NOMO-1 treated with dmso at 0.1 percent for 144 hours (cell line): Measurements from ENCODE around the gene FGF14.

Experiments
- DNase-seq: peaks from one replicate; lab custom pipeline; 2025; ENCODE audit not compliant: unreplicated experiment; lab: John Stamatoyannopoulos, UW

Gene FGF14

DNA sequence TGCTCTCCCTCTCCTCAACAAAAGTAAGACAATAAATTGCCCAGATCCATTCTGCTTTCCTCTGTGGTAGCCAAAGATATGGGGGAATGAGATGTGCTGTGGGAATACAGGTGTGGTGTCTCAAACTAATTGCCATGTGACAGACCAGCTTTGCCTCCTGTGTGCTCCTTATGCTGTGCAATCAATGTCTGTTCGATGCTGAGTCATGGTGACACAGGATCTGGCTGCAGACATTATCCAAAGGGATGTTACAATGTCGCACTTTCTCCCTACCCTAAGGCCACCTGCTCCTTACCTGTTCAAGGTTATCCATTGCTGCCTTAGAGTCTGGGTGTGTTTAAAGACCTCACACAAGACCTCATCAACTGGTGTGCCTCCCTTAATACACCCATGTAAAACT lies 32.5 kb downstream of the FGF14 start:
- no peak for DNase-seq

DNA sequence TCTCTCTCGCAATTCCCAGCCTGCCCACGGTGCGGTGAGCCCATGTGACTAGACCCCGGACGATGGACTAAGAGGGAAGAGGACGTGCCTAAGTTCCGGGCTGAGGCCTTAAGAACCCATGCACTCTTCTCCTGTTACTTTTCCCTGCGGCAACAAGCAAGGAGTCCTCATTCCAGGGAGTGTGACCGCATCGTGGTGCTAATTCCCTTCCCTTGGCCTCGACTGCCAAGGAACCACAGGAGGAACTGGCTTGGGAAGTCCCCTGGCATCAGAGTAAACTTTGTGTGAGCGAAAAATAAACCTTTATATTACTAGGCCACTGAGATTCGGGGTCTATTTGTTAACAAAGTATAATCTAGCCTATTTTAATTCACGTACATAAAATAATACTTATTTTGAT lies 34.0 kb downstream of the FGF14 start:
- no peak for DNase-seq

GRCh38 chr13:102361113-102361512 lies 40.7 kb downstream of the FGF14 start:
- no peak for DNase-seq

- no peak for DNase-seq
Measured at GRCh38 chr13:102359264-102359663, 42.6 kb downstream of the FGF14 start.

DNA sequence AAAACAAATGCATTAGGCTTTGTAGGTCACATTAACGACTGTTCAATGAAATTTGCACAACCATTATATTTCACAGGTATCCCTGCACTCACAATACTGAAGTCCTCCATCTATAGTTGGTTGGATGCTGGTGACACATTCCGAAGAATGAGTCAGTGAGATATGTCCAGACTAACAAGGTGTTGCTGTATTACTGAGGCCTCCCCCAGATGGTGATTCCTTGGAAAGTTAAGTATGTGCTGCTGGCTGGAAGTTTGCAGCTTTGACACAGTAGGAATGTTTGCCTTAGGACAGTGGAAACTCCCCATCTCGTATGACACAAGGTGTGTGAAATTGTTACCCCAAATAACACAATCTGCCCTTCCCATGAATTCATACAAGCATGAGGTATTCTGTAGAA lies 46.6 kb downstream of the FGF14 start:
- DNase-seq = no peak

DNA sequence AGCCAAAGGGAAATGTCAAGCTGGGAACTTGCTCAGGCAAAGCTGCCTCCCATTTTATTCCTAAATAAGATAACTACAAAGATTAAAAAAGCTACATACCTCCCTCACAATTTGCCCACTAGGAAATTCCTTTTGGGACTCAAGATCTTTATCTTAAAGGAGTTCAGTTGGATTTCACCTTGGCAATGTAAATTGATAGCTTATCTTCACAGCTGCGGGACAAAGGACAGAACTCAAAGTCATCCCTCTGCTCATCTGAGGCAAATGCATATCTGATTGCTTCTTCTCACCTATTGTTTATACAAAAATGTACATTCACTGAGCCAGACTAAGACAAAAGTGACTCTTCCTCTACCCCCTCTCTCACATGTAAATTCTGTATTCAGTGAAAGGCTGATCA lies 47.8 kb downstream of the FGF14 start:
- no peak for DNase-seq

- DNase-seq = no peak
Measured at GRCh38 chr13:102351521-102351920, 50.3 kb downstream of the FGF14 start.

GRCh38 chr13:102347490-102347889 lies 54.4 kb downstream of the FGF14 start:
- DNase-seq = no peak

DNA sequence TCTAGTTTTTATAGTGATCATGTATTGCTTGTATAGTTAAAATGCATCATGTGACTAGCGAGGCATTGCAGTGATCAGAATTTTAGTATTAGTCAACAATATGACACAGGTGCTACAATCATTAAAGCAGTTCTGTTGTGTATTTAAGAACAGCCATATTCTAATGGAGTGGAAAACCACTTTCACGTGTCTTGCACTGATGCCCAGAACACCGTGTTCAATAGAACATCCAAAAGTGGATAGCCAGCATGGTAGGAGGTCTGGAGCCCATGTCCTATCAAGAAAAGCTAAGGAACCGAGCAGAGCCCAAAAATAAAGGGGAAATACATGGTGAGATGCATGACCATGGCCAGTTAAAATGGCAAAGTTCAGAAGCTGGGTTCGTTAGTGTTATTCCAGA lies 55.1 kb downstream of the FGF14 start:
- no peak for DNase-seq

DNA sequence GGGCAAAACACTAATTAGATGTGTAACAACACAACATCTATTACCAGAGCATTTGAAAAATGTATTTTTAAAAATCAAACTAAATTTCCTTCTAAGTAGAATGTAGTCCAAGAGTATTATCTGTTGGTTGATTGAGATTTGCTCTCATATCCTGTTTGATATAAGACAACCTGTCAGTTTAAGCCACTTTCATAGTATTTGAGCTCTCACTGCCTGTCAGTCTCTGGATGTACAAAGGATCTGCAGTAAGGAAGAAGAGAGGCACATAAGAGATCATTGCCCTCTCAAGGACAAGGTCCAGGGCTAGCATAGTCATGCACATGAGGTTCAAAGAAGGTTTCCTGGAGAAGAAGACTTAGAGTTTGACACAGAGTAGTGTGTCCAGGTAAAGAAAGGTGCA lies 57.4 kb downstream of the FGF14 start:
- DNase-seq = no peak

DNA sequence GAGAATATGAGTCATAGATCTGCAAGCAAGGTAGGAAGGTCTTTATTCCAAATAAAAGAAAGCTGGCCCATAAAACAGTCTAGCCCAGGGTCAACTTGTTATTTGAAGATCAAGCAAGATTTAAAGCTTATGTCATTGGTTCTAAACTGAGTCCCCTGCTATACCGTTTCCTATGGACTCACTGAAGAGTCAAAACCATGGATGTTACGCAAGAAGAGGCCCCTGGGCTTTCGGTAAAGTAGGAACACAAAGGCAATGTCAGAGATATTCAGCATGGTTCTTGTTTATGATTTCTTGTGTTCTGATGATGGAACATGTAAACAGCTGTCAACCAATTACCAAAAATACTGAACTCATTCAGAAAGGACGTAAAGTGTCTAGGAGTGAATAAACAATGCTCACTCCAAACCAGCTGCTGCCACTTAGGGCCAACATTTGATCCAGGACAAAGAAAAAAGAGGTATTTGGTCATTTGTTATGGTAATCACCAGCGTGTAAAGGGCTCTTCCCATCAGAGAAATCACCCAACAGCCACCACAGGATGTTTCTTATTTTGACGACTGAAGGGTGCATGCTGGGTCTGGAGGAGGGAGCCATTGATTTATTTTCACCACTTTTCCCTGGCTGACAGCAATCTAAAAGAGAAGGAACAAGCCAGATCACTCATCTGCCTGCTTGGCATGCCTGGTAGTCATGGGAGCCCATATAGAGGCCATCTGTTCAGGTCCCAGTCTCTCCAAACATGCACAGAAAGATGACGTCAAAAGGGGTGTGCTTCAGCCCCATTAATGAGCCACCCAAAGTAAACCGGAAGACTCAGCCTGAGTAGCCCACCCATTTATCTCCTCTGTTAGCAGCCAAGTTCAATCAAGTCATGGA lies 68.3 kb downstream of the FGF14 start:
- DNase-seq = no peak

DNA sequence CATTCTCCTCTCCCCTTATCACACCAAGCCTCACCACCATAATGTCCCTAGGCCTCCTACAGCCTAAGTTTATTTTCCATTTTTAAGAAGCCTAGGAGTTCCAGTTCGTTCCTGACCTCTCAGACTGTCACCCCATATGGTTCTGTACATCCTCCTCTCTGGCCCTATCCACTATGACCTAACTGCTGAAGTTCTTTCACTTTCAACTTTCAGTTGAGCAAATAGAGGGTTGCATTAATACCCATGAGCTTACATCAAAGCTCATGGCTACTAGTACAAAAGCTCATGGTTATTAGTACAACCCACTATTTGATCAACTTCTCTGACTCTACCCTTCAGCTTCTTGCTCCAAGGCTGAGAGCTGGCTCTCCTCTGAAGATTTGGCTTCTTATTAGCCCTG lies 72.9 kb downstream of the FGF14 start:
- no peak for DNase-seq

GRCh38 chr13:102327119-102327617 lies 74.7 kb downstream of the FGF14 start:
- DNase-seq = no peak

GRCh38 chr13:102326381-102327118 lies 75.3 kb downstream of the FGF14 start:
- no peak for DNase-seq

DNA sequence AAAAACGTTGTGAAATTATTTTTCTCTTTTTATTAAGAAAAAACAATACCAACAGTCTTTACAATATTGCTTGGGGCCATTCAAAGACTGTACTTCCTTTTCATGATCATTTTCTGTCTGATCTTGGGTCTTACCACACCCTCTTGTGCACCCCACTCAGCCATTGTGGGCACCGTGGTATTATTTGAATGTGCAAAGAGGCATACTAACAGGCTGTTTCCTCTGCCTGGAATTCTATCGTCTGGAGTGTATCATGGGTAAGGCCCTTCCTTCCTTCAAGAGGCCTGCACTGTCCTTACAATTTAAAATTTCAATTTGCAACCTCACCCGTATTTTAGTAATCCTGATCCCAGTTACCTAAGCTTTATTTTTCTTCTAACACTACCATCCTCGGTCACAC lies 76.5 kb downstream of the FGF14 start:
- no peak for DNase-seq

GRCh38 chr13:102323505-102323904 lies 78.3 kb downstream of the FGF14 start:
- DNase-seq = no peak

DNA sequence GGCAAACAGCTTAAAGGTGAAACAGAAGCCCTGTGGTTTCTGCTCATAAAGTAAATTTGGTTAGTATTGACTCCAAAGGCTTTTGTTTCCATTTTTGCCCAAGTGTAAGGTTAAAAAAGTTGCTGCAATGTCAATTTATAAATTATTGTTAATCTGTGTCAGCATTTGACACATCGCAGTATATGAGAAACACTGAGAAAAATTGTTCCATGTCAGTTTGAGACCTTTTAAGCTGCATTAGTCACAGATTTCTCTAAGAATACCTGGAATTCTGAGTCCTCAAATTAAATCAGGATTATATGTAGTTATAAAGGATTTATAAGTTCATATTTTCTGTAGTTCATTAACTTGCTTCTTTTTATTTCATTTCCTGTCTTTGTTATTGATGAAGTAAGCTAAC lies 78.8 kb downstream of the FGF14 start:
- no peak for DNase-seq

DNA sequence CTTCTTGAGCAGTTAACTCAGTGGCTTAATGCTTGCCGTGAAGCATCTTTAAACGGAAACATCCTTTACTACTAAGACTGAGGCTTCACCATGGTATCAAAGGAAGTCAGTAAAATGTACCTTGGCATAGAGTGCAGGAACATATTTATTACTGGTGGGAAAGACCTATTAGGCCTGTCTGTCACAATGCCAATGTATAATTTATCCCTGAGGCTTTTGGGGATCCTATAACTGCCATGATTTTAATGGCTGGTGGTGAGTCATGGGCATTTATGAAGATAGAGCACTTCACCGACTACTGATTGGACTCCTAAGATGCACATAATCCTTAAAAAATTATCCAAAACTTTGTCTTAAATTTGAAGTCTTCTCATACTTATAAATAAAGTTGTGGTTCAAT lies 79.6 kb downstream of the FGF14 start:
- DNase-seq = no peak

DNA sequence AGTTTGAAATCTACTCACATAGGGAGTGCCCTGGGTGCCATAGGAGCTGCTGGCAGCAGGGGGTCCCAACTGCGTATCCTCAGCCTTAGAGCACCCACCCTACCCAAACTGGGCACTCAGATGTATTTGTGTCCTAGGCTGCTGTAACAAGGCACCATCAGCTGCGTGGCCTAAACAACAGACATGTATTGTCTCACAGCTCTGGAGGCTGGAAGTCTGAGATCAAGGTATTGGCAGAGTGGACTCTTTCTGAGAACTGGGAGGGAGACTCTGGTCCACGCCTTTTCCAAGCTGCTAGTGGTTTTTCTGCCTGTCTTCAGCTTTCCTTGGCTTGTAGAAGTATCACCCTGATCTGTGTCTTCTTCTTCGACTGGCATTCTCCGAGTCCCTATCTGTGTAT lies 83.6 kb downstream of the FGF14 start:
- DNase-seq = no peak

GRCh38 chr13:102317593-102317992 lies 84.3 kb downstream of the FGF14 start:
- no peak for DNase-seq

DNA sequence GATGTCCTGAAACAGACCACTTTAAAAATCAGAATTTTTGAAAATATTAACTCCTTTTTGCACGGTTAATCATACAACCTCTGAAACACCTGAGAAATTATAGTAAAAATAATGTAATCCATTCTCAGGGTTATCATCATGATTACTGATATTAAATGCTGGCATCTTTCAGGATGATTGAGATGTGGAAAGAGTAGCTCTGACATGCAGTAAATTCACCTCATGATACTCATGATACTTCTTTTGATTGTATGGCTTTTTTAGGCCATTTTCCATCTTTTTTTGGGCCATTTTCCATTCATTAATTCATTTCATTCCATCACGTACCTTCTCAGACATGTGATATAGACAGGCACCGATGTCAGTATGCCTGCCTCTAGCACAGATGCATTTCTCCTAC lies 85.1 kb downstream of the FGF14 start:
- no peak for DNase-seq

DNA sequence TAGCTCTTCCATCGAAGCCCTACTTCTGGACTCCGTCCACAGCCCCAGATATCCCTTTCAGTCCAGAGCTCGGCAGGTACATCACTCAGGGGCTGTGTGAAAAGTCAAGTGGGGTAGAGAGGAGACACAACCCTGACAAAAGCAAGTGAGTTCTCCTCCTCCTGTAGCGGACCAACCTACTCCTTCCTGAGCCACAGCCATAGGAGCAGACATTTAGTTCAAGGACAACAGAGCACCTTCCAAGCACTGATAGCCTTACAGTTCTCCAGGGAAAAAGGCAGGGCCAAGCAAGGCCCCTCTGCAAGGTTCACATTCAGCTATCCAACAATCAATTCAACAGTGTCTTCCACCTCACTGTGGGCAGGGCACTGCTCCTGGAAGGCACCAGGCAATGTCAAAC lies 89.0 kb downstream of the FGF14 start:
- DNase-seq = no peak
